ENCODE measurements around the gene LTO1.
"Not testable (repeated sequence)": the region's sequence is repeated elsewhere in the genome, so short reads cannot be mapped to it uniquely, and the experiment has no call there.

The LTO1 gene

GRCh38 chr11:69695995-69696394, 20.8 kb upstream of the LTO1 start:
- POLR2A ChIA-PET, result not testable (repeated sequence)

GRCh38 chr11:69695581-69695980, 20.4 kb upstream of the LTO1 start:
- no peaks in the 10 kb centered on the region for H3K4me1 ChIP-seq (ENCODE audit: control extremely low read depth in 1 of 4, control insufficient read depth in 4 of 4, insufficient read depth in 4 of 4, low read length in 3 of 4)
- peaks cover 6 to 75% (median 22%) of the 10 kb centered on the region in 5 experiments for H3K27me3 ChIP-seq (replicated peaks in 2 of 5; ENCODE audit: control insufficient read depth in 4 of 5, insufficient read depth in 5 of 5, low read length in 4 of 5)
- no peak for DNase-seq
- no peak overlapping the region for H3K4me3 ChIP-seq (ENCODE audit: control insufficient read depth in 1 of 7, extremely low read depth in 1 of 7, insufficient read depth in 4 of 7, low read depth in 2 of 7, low read length in 6 of 7)
- POLR2A ChIA-PET, result no interaction called here
- CTCF ChIA-PET, result no interaction called here
- no peak overlapping the region for H3K27ac ChIP-seq (ENCODE audit: insufficient read depth in 1 of 2, low read depth in 1 of 2, low read length in 2 of 2, poor library complexity in 1 of 2, severe bottlenecking in 2 of 2)
- peaks cover 0 to 14% (median 9%) of the 10 kb centered on the region in 5 experiments for H3K9me3 ChIP-seq (ENCODE audit: control extremely low read depth in 1 of 5, control insufficient read depth in 4 of 5, insufficient read depth in 2 of 5, low read depth in 1 of 5, low read length in 4 of 5)
- H3K36me3 ChIP-seq (ENCODE audit: control insufficient read depth in 4 of 4, insufficient read depth in 4 of 4, low read length in 3 of 4), result no peaks in the 10 kb centered on the region
- WGBS (ENCODE audit: insufficient coverage), result 82% methylated on average over 2 of the region's 7 CpGs

More at GRCh38 chr11:69695995-69696394, 20.8 kb upstream of the LTO1 start:
- CTCF ChIA-PET, result interaction anchor here (1.6 kb wide), 1 partner anchor 11 kb away, joined by 6 read pairs; no protein-coding TSS in a partner anchor
- not testable (repeated sequence) for DNase-seq; H3K27ac ChIP-seq (ENCODE audit: insufficient read depth in 1 of 2, low read depth in 1 of 2, low read length in 2 of 2, poor library complexity in 1 of 2, severe bottlenecking in 2 of 2); H3K4me3 ChIP-seq (ENCODE audit: control insufficient read depth in 1 of 7, extremely low read depth in 1 of 7, insufficient read depth in 4 of 7, low read depth in 2 of 7, low read length in 6 of 7); H3K36me3 ChIP-seq (ENCODE audit: control insufficient read depth in 4 of 4, insufficient read depth in 4 of 4, low read length in 3 of 4); H3K4me1 ChIP-seq (ENCODE audit: control extremely low read depth in 1 of 4, control insufficient read depth in 4 of 4, insufficient read depth in 4 of 4, low read length in 3 of 4)
- WGBS (ENCODE audit: insufficient coverage), result 94% methylated on average over 5 of the region's 6 CpGs
- H3K9me3 ChIP-seq (ENCODE audit: control extremely low read depth in 1 of 5, control insufficient read depth in 4 of 5, insufficient read depth in 2 of 5, low read depth in 1 of 5, low read length in 4 of 5), result peaks cover 0 to 14% (median 9%) of the 10 kb centered on the region in 5 experiments
- peaks cover 6 to 77% (median 24%) of the 10 kb centered on the region in 5 experiments for H3K27me3 ChIP-seq (replicated peaks in 2 of 5; ENCODE audit: control insufficient read depth in 4 of 5, insufficient read depth in 5 of 5, low read length in 4 of 5)

GRCh38 chr11:69694781-69695180, 19.6 kb upstream of the LTO1 start:
- Histone ChIP-seq H3K4me1 (ENCODE audit: control extremely low read depth in 1 of 4, control insufficient read depth in 4 of 4, insufficient read depth in 4 of 4, low read length in 3 of 4) (no peaks in the 10 kb centered on the region), H3K27ac (ENCODE audit: insufficient read depth in 1 of 2, low read depth in 1 of 2, low read length in 2 of 2, poor library complexity in 1 of 2, severe bottlenecking in 2 of 2) (no peak overlapping the region), H3K9me3 (ENCODE audit: control extremely low read depth in 1 of 5, control insufficient read depth in 4 of 5, insufficient read depth in 2 of 5, low read depth in 1 of 5, low read length in 4 of 5) (peaks cover 0 to 14% (median 9%) of the 10 kb centered on the region in 5 experiments), H3K27me3 (replicated peaks in 2 of 5; ENCODE audit: control insufficient read depth in 4 of 5, insufficient read depth in 5 of 5, low read length in 4 of 5) (peaks cover 3 to 70% (median 17%) of the 10 kb centered on the region in 5 experiments), H3K4me3 (ENCODE audit: control insufficient read depth in 1 of 7, extremely low read depth in 1 of 7, insufficient read depth in 4 of 7, low read depth in 2 of 7, low read length in 6 of 7) (no peak overlapping the region), H3K36me3 (ENCODE audit: control insufficient read depth in 4 of 4, insufficient read depth in 4 of 4, low read length in 3 of 4) (no peaks in the 10 kb centered on the region)
- DNase-seq, result no peak
- 95% methylated on average over 8 of the region's 10 CpGs for WGBS (ENCODE audit: insufficient coverage)
- ChIA-PET CTCF (no interaction called here), POLR2A (no interaction called here)

- H3K36me3 ChIP-seq (ENCODE audit: control insufficient read depth in 4 of 4, insufficient read depth in 4 of 4, low read length in 3 of 4), result no peaks in the 10 kb centered on the region
- no peaks in the 10 kb centered on the region for H3K4me1 ChIP-seq (ENCODE audit: control extremely low read depth in 1 of 4, control insufficient read depth in 4 of 4, insufficient read depth in 4 of 4, low read length in 3 of 4)
- no peak overlapping the region for H3K4me3 ChIP-seq (ENCODE audit: control insufficient read depth in 1 of 7, extremely low read depth in 1 of 7, insufficient read depth in 4 of 7, low read depth in 2 of 7, low read length in 6 of 7)
- ChIA-PET POLR2A (no interaction called here), CTCF (interaction anchor here (1.0 kb wide), 1 partner anchor 218 kb away, joined by 3 read pairs; no protein-coding TSS in a partner anchor)
- no peak overlapping the region for H3K27ac ChIP-seq (ENCODE audit: insufficient read depth in 1 of 2, low read depth in 1 of 2, low read length in 2 of 2, poor library complexity in 1 of 2, severe bottlenecking in 2 of 2)
- DNase-seq, result no peak
- peaks cover 3 to 48% (median 12%) of the 10 kb centered on the region in 5 experiments for H3K27me3 ChIP-seq (replicated peaks in 2 of 5; ENCODE audit: control insufficient read depth in 4 of 5, insufficient read depth in 5 of 5, low read length in 4 of 5)
- peaks cover 0 to 14% (median 9%) of the 10 kb centered on the region in 5 experiments for H3K9me3 ChIP-seq (ENCODE audit: control extremely low read depth in 1 of 5, control insufficient read depth in 4 of 5, insufficient read depth in 2 of 5, low read depth in 1 of 5, low read length in 4 of 5)
Measured at GRCh38 chr11:69692422-69692821, 17.3 kb upstream of the LTO1 start.

- ChIA-PET POLR2A (no interaction called here), CTCF (interaction anchor here (1.0 kb wide), 1 partner anchor 219 kb away, joined by 3 read pairs; no protein-coding TSS in a partner anchor)
- Histone ChIP-seq H3K36me3 (ENCODE audit: control insufficient read depth in 4 of 4, insufficient read depth in 4 of 4, low read length in 3 of 4) (no peaks in the 10 kb centered on the region), H3K4me1 (ENCODE audit: control extremely low read depth in 1 of 4, control insufficient read depth in 4 of 4, insufficient read depth in 4 of 4, low read length in 3 of 4) (no peaks in the 10 kb centered on the region), H3K4me3 (ENCODE audit: control insufficient read depth in 1 of 7, extremely low read depth in 1 of 7, insufficient read depth in 4 of 7, low read depth in 2 of 7, low read length in 6 of 7) (no peak overlapping the region), H3K27ac (ENCODE audit: insufficient read depth in 1 of 2, low read depth in 1 of 2, low read length in 2 of 2, poor library complexity in 1 of 2, severe bottlenecking in 2 of 2) (no peak overlapping the region), H3K27me3 (replicated peaks in 2 of 5; ENCODE audit: control insufficient read depth in 4 of 5, insufficient read depth in 5 of 5, low read length in 4 of 5) (peaks cover 3 to 47% (median 12%) of the 10 kb centered on the region in 5 experiments), H3K9me3 (ENCODE audit: control extremely low read depth in 1 of 5, control insufficient read depth in 4 of 5, insufficient read depth in 2 of 5, low read depth in 1 of 5, low read length in 4 of 5) (peaks cover 0 to 14% (median 9%) of the 10 kb centered on the region in 5 experiments)
- DNase-seq, result no peak
- WGBS (ENCODE audit: insufficient coverage), result 100% methylated on average over 2 of the region's 2 CpGs
Measured at GRCh38 chr11:69691463-69691862, 16.3 kb upstream of the LTO1 start.

- no peaks in the 10 kb centered on the region for H3K36me3 ChIP-seq (ENCODE audit: control insufficient read depth in 4 of 4, insufficient read depth in 4 of 4, low read length in 3 of 4)
- ChIA-PET POLR2A (interaction anchor here (0.7 kb wide), 1 partner anchor 1050 kb away, joined by 3 read pairs; no protein-coding TSS in a partner anchor), CTCF (no interaction called here)
- H3K27me3 ChIP-seq (replicated peaks in 2 of 5; ENCODE audit: control insufficient read depth in 4 of 5, insufficient read depth in 5 of 5, low read length in 4 of 5), result peaks cover 3 to 43% (median 12%) of the 10 kb centered on the region in 5 experiments
- H3K9me3 ChIP-seq (ENCODE audit: control extremely low read depth in 1 of 5, control insufficient read depth in 4 of 5, insufficient read depth in 2 of 5, low read depth in 1 of 5, low read length in 4 of 5), result peaks cover 0 to 14% (median 9%) of the 10 kb centered on the region in 5 experiments
- H3K27ac ChIP-seq (ENCODE audit: insufficient read depth in 1 of 2, low read depth in 1 of 2, low read length in 2 of 2, poor library complexity in 1 of 2, severe bottlenecking in 2 of 2), result no peak overlapping the region
- no peak overlapping the region for H3K4me3 ChIP-seq (ENCODE audit: control insufficient read depth in 1 of 7, extremely low read depth in 1 of 7, insufficient read depth in 4 of 7, low read depth in 2 of 7, low read length in 6 of 7)
- DNase-seq, result no peak
- 84% methylated on average over 3 of the region's 5 CpGs for WGBS (ENCODE audit: insufficient coverage)
- H3K4me1 ChIP-seq (ENCODE audit: control extremely low read depth in 1 of 4, control insufficient read depth in 4 of 4, insufficient read depth in 4 of 4, low read length in 3 of 4), result peaks cover 0 to 3% (median 0%) of the 10 kb centered on the region in 4 experiments
Measured at GRCh38 chr11:69689484-69690319, 14.5 kb upstream of the LTO1 start.

Data from common myeloid progenitor, CD34-positive (primary cell).